PC-9 (cell line): ENCODE data around the gene STX7. TPM values are rescaled to one million over a fixed set of nuclear protein-coding genes. Genes with fewer than 3 reads are reported as not detected.
A peak's percentile ranks its signal among the peaks of the same experiment; 100 is the strongest.

Source experiments
- BruUV-seq: library from RNA; stranded (reverse); fragments of 400-500 nt; replicated peaks from 2 replicates; lab custom pipeline; 2021; lab: Mats Ljungman, UMichigan
- CTCF ChIA-PET: fragments of 300-600 bp; sonication (Branson Sonifier 250); formaldehyde crosslinking; loops from one replicate; lab custom pipeline; 2022; ENCODE audit warnings: antibody characterized with exemption; lab: Charles Lee
- POLR2A ChIA-PET: fragments of 300-600 bp; sonication (Branson Sonifier 250); formaldehyde crosslinking; loops from one replicate; lab custom pipeline; 2022; ENCODE audit warnings: antibody characterized with exemption; ENCODE audit not compliant: unreplicated experiment; lab: Charles Lee
- DNase-seq, 2 experiments: peaks; one replicate each; pipeline versions ENCODE4 v3.0.0 to v3.0.0-alpha.2; 2015 to 2022; ENCODE audit warnings: mixed read lengths in 1 of 2
- H2AFZ ChIP-seq: fragments of 200-600 bp; sonication (generic); 2 replicates; pipeline ENCODE4 v1.8.1; 2017; ENCODE audit warnings: antibody characterized with exemption
- H3F3A ChIP-seq: fragments of 200-600 bp; sonication (generic); 2 replicates; pipeline ENCODE4 v1.8.1; 2017; ENCODE audit warnings: antibody characterized with exemption, mild to moderate bottlenecking, low read depth; ENCODE audit not compliant: insufficient read depth
- H3K27ac ChIP-seq: fragments of 200-600 bp; sonication (generic); 2 replicates; pipeline ENCODE4 v1.6.1; 2016; ENCODE audit warnings: mixed run types
- H3K27me3 ChIP-seq: fragments of 200-600 bp; sonication (generic); 2 replicates; pipeline ENCODE4 v1.6.1; 2016; ENCODE audit warnings: low read depth, mixed run types; ENCODE audit not compliant: insufficient read depth
- H3K36me3 ChIP-seq: fragments of 200-600 bp; sonication (generic); 2 replicates; pipeline ENCODE4 v1.6.1; 2016; ENCODE audit warnings: low read depth, mixed run types
- H3K4me1 ChIP-seq: fragments of 200-600 bp; sonication (generic); replicated peaks from 2 replicates; pipeline ENCODE4 v1.6.1; 2016; ENCODE audit warnings: mixed run types; ENCODE audit not compliant: insufficient read depth
- H3K4me2 ChIP-seq: fragments of 200-600 bp; sonication (generic); 2 replicates; pipeline ENCODE4 v1.6.1; 2017; ENCODE audit warnings: mixed run types
- H3K4me3 ChIP-seq: fragments of 200-600 bp; sonication (generic); 2 replicates; pipeline ENCODE4 v1.6.1; 2016; ENCODE audit warnings: mixed run types
- H3K79me2 ChIP-seq: fragments of 200-600 bp; sonication (generic); 2 replicates; pipeline ENCODE4 v1.6.1; 2017; ENCODE audit warnings: low read depth, mixed run types
- H3K9me2 ChIP-seq: fragments of 200-600 bp; sonication (generic); 2 replicates; pipeline ENCODE4 v1.8.1; 2017; ENCODE audit warnings: mild to moderate bottlenecking; ENCODE audit not compliant: insufficient read depth
- H3K9me3 ChIP-seq: fragments of 200-600 bp; sonication (generic); 2 replicates; pipeline ENCODE4 v1.8.1; 2016; ENCODE audit warnings: low read depth; ENCODE audit not compliant: insufficient read depth
- H4K20me1 ChIP-seq: fragments of 200-600 bp; sonication (generic); 2 replicates; pipeline ENCODE4 v1.8.1; 2017; ENCODE audit not compliant: insufficient read depth
- EZH2 ChIP-seq: fragments of 200-600 bp; sonication (generic); IDR thresholded peaks from 2 replicates; pipeline ENCODE4 v1.8.0; 2017; ENCODE audit warnings: antibody characterized with exemption, low read depth
- intact Hi-C: fragments of 100-400 bp; cut with micrococcal nuclease; formaldehyde crosslinking; loops from one replicate; pipeline ENCODE4 v1.10.0; 2022; ENCODE audit not compliant: unreplicated experiment
- total RNA-seq: library from RNA; stranded (reverse); gene quantifications from 2 replicates; pipeline ENCODE4 v1.2.3, GENCODE V29; 2021
- TF ChIP-seq, protein P1 (sequence below): fragments of 200-600 bp; sonication (generic); conservative IDR thresholded peaks from 2 replicates; pipeline ENCODE4 v1.6.1; 2017; ENCODE audit warnings: mixed run types, antibody characterized with exemption, mild to moderate bottlenecking, moderate library complexity

STX7 gene
- total RNA-seq, 1 experiment from 2014 or later, result 40.7 TPM

DNA sequence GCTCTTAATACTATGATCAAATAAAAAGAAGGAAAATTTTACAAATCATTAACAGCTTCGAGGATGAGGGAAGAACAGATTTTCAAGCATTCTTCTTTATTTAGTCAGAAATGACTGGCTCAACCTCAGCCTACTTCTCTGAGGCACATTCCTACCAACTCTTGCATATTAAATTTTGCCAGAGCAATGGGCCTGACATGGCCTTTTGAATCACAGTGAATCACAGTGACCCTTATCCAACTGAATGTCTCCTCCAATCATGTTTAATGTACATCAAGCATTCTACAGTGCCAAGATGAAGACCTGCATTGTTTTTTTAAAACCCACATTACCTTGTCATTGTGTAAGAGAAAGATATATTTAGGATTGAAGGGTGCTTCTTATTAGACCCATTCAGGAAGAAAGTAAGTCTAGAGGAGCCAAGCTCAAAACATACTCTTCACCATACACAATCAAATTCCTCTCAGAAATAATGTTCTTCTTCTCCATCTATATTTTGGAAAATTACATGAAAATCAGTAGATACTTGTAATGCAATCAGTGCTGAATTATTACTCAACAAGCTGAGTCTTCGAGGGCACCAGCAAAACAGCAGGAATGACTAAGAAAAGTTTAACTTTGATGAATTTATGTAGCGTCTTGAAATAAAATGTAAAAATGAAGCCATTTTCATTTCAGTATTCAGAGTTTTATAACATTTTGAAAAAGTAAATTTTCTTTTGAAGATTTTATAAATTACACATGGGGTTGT lies 67.5 kb downstream of the STX7 start:
- Histone ChIP-seq H3F3A (0 out of 2 replicates have a peak, but pooled peaks cover 4% of the 10 kb centered on the region), H3K27ac (peak overlapping the region; percentile 50), H2AFZ (no peak overlapping the region), H3K9me3 (peaks cover 9% of the 10 kb centered on the region; the same call in 1 of the 2 replicates), H4K20me1 (no peaks in the 10 kb centered on the region), H3K79me2 (no peaks in the 10 kb centered on the region), H3K36me3 (0 out of 2 replicates have a peak, but pooled peaks cover 6% of the 10 kb centered on the region), H3K27me3 (no peaks in the 10 kb centered on the region), H3K4me1 (peaks cover 21% of the 10 kb centered on the region), H3K4me3 (no peak overlapping the region), H3K9me2 (no peaks in the 10 kb centered on the region), H3K4me2 (peak overlapping the region; percentile 15)
- no TSS peak for BruUV-seq
- TF ChIP-seq EZH2, result no peak
- TF ChIP-seq, protein P1, sequence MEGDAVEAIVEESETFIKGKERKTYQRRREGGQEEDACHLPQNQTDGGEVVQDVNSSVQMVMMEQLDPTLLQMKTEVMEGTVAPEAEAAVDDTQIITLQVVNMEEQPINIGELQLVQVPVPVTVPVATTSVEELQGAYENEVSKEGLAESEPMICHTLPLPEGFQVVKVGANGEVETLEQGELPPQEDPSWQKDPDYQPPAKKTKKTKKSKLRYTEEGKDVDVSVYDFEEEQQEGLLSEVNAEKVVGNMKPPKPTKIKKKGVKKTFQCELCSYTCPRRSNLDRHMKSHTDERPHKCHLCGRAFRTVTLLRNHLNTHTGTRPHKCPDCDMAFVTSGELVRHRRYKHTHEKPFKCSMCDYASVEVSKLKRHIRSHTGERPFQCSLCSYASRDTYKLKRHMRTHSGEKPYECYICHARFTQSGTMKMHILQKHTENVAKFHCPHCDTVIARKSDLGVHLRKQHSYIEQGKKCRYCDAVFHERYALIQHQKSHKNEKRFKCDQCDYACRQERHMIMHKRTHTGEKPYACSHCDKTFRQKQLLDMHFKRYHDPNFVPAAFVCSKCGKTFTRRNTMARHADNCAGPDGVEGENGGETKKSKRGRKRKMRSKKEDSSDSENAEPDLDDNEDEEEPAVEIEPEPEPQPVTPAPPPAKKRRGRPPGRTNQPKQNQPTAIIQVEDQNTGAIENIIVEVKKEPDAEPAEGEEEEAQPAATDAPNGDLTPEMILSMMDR, result no peak
- CTCF ChIA-PET, result no interaction called here
- intact Hi-C loops, result no loop called here
- POLR2A ChIA-PET, result no interaction called here
- DNase-seq, result peak; percentile 5 to 79

DNA sequence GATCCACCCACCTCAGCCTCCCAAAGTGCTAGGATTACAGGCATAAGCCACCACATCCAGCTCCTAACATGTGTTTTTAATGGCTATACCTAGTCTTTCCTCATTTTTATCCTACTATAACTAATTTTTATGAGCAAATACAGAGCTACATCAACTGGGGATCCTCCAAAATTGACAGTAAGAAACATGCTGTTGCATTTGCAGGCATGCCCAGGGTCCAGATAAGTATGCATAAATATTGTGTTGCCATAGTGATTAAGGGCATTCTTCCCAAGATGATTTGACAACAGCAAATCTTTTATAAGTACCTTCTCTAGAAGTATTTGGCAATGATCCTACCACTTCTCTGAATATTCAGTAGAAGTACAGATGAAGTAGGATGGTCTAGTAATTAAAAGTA lies 69.7 kb downstream of the STX7 start:
- Histone ChIP-seq H3K36me3 (0 out of 2 replicates have a peak, but pooled peaks cover 5% of the 10 kb centered on the region), H3F3A (0 out of 2 replicates have a peak, but pooled peaks cover 4% of the 10 kb centered on the region), H3K27ac (no peak overlapping the region), H3K9me3 (peaks cover 9% of the 10 kb centered on the region; the same call in 1 of the 2 replicates), H3K4me2 (no peak overlapping the region), H2AFZ (no peak overlapping the region), H4K20me1 (no peaks in the 10 kb centered on the region), H3K79me2 (no peaks in the 10 kb centered on the region), H3K4me1 (peaks cover 21% of the 10 kb centered on the region), H3K4me3 (no peak overlapping the region), H3K9me2 (no peaks in the 10 kb centered on the region), H3K27me3 (no peaks in the 10 kb centered on the region)
- BruUV-seq, result no TSS peak
- ChIA-PET CTCF (no interaction called here), POLR2A (no interaction called here)
- intact Hi-C loops, result no loop called here
- TF ChIP-seq, protein P1, result no peak
- no peak for TF ChIP-seq EZH2
- DNase-seq, result no peak

DNA sequence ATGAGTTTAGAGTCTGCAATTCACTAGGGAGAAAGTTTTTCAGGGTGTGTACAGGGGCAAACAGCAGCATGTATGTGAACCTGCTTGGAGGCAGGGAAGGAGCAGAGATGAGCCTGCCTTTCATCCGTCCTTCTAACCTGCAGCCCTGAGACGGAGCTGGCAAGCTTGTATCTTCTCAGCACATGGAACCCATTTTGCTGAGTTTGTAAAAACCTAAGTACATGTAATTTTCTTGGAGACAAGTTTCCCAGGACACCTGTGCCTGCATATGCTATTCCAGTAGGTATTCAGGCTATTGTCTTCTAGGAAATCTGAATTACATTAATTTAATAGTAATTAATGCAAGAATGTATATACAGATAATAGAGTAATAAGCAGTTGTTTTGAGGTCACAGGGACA lies 82.8 kb downstream of the STX7 start:
- Histone ChIP-seq H3K4me2 (no peak overlapping the region), H3K9me2 (no peaks in the 10 kb centered on the region; the same call in 1 of the 2 replicates), H3K27ac (no peak overlapping the region), H4K20me1 (no peaks in the 10 kb centered on the region), H2AFZ (no peak overlapping the region), H3F3A (no peaks in the 10 kb centered on the region), H3K27me3 (no peaks in the 10 kb centered on the region), H3K79me2 (no peaks in the 10 kb centered on the region), H3K4me1 (no peaks in the 10 kb centered on the region), H3K36me3 (no peaks in the 10 kb centered on the region), H3K4me3 (no peak overlapping the region), H3K9me3 (no peaks in the 10 kb centered on the region; the same call in 1 of the 2 replicates)
- no peak for DNase-seq
- intact Hi-C loops, result no loop called here
- no peak for TF ChIP-seq EZH2
- TF ChIP-seq, protein P1, result no peak
- ChIA-PET CTCF (no interaction called here), POLR2A (no interaction called here)
- no TSS peak for BruUV-seq
